Suprapubic skin (tissue), 4 donors: ENCODE results near the gene FANCL.
"Not testable (repeated sequence)": the region's sequence is repeated elsewhere in the genome, so short reads cannot be mapped to it uniquely, and the experiment has no call there.

Source experiments
- POLR2A ChIP-seq, 2 donors: fragments of 450-650 bp; IDR thresholded peaks; one replicate each; pipeline ENCODE4 v1.6.1; 2017; ENCODE audit warnings: antibody characterized with exemption in 2 of 2, mild to moderate bottlenecking in 2 of 2, moderate library complexity in 2 of 2
- POLR2AphosphoS5 ChIP-seq, 3 donors: sonication (generic); formaldehyde crosslinking; IDR thresholded peaks; one replicate each; pipeline ENCODE4 v1.6.1; 2017; ENCODE audit warnings: antibody characterized with exemption in 3 of 3
- TF ChIP-seq, protein P1 (sequence below), 2 donors: fragments of 200-600 bp in 1 of 2; fragments of 450-650 bp in 1 of 2; sonication (generic) in 1 of 2; IDR thresholded peaks; one replicate each; pipeline ENCODE4 v1.5.1; 2016 to 2019; ENCODE audit warnings: antibody characterized with exemption in 2 of 2, mild to moderate bottlenecking in 1 of 2, moderate library complexity in 1 of 2

GRCh38 chr2:58168130-58168529, 73.0 kb downstream of the FANCL start:
- TF ChIP-seq, protein P1, sequence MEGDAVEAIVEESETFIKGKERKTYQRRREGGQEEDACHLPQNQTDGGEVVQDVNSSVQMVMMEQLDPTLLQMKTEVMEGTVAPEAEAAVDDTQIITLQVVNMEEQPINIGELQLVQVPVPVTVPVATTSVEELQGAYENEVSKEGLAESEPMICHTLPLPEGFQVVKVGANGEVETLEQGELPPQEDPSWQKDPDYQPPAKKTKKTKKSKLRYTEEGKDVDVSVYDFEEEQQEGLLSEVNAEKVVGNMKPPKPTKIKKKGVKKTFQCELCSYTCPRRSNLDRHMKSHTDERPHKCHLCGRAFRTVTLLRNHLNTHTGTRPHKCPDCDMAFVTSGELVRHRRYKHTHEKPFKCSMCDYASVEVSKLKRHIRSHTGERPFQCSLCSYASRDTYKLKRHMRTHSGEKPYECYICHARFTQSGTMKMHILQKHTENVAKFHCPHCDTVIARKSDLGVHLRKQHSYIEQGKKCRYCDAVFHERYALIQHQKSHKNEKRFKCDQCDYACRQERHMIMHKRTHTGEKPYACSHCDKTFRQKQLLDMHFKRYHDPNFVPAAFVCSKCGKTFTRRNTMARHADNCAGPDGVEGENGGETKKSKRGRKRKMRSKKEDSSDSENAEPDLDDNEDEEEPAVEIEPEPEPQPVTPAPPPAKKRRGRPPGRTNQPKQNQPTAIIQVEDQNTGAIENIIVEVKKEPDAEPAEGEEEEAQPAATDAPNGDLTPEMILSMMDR (IDR thresholded peaks at IDR 0.05) = not testable (repeated sequence)
- TF ChIP-seq POLR2AphosphoS5, POLR2A (IDR thresholded peaks at IDR 0.05): not testable (repeated sequence)
